ENCODE data around the gene PATJ. TPM values are rescaled to one million over a fixed set of nuclear protein-coding genes. Genes with fewer than 3 reads are reported as not detected.
A peak's percentile ranks its signal among the peaks of the same experiment; 100 is the strongest.

The PATJ gene
- total and polyA plus RNA-seq, 9 donors: 2.8 to 5.1 (median 3.5) TPM

DNA sequence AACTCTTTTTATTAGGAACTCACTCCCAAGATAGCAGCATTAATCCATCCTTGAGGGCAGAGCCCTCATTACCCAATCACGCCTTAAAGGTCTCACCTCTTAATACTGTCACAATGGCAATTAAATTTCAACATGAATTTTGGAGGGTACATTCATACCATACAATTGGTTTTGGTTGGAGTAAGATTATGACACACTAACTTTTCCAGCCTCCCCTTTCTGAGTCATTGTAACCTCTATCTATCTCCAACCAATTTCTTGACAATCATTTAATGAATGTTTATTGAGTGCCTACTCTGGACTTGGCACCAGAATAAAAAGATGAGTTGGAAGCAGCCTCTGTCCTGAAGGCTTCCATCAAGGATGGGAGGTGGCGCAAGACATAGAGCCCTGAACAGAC lies 358.2 kb downstream of the PATJ start:
- Histone ChIP-seq H3K27me3 (ENCODE audit: control insufficient read depth, insufficient read depth, low read length) (no peaks in the 10 kb centered on the region), H3K9me3 (replicated peaks; ENCODE audit: control insufficient read depth, low read depth, low read length) (peaks cover 7% of the 10 kb centered on the region), H3K27ac (ENCODE audit: low read length) (no peak overlapping the region), H3K36me3 (ENCODE audit: control insufficient read depth, insufficient read depth, low read length) (no peaks in the 10 kb centered on the region), H3K4me3 (ENCODE audit: low read length) (no peak overlapping the region), H3K4me1 (ENCODE audit: control insufficient read depth, insufficient read depth, low read length) (no peaks in the 10 kb centered on the region)
- DNase-seq: no peak
- WGBS (ENCODE audit: insufficient coverage): 80% methylated on average over 1 of the region's 2 CpGs

DNA sequence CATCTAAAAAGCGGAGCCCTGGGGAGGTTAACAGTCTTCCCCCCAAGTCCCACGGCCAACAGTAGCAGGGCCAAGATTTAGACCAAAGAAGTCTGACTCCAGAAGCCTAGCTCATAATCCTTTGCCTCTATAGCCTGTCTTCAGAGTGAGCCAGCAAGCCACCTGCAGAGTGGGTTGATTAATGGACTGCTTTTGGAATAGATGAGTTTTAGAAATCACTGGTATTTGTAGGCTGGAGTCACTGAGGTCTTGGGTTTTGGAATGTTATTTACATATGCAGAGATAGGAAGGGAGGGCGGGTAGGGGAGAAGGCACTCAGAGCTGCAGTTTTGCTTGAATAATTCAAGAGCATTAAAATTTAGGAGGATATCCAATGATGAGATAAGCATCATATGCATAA lies 361.6 kb downstream of the PATJ start:
- Histone ChIP-seq H3K4me1 (ENCODE audit: control insufficient read depth, insufficient read depth, low read length) (no peaks in the 10 kb centered on the region), H3K27ac (ENCODE audit: low read length) (no peak overlapping the region), H3K9me3 (replicated peaks; ENCODE audit: control insufficient read depth, low read depth, low read length) (peaks cover 3% of the 10 kb centered on the region), H3K4me3 (ENCODE audit: low read length) (no peak overlapping the region), H3K27me3 (ENCODE audit: control insufficient read depth, insufficient read depth, low read length) (no peaks in the 10 kb centered on the region), H3K36me3 (ENCODE audit: control insufficient read depth, insufficient read depth, low read length) (no peaks in the 10 kb centered on the region)
- WGBS (ENCODE audit: insufficient coverage): no CpG with 5 or more reads among the region's 3 CpGs
- no peak for DNase-seq

DNA sequence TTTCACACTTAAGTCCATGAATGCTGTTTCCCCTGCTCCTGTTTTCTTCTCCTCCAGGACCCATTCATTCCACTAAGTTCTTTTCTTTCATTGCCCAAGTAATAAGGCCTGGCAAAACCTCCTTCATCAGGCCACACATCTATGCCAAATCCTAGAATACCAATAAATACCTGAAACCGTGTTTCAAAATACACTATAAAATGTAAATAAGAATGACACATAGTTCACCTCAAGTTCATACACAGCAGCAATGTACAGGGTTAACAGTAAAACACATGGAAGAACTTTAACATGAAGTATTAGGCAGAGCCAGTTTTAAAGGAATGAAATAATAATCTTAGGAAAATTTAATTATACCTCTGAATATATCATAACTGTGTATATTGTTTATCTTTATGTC lies 365.6 kb downstream of the PATJ start:
- no peaks in the 10 kb centered on the region for H3K9me3 ChIP-seq (replicated peaks; ENCODE audit: control insufficient read depth, low read depth, low read length)
- no CpG with 5 or more reads among the region's 1 CpG for WGBS (ENCODE audit: insufficient coverage)
- H3K27me3 ChIP-seq (ENCODE audit: control insufficient read depth, insufficient read depth, low read length): no peaks in the 10 kb centered on the region
- no peak overlapping the region for H3K27ac ChIP-seq (ENCODE audit: low read length)
- no peak overlapping the region for H3K4me3 ChIP-seq (ENCODE audit: low read length)
- DNase-seq: no peak
- no peaks in the 10 kb centered on the region for H3K4me1 ChIP-seq (ENCODE audit: control insufficient read depth, insufficient read depth, low read length)
- no peaks in the 10 kb centered on the region for H3K36me3 ChIP-seq (ENCODE audit: control insufficient read depth, insufficient read depth, low read length)

DNA sequence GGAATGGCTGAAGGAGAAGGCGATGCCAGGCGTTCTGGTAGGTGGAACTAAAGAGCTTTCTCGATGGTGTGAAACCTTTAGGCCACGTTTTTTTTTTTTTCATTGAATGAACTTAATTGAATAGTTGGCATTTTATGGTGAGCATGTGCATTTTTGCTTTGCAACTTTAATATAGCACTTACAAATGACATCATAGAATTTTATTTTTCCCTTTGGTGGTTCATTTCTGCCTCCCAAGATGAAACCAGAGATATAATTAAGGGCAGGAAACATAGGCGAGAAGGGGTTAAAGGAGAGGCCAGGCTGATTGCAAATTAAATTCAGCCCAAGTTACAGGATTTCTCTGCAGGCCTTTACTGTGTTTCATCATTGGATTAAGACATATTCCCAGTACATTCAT lies 366.8 kb downstream of the PATJ start:
- Histone ChIP-seq H3K27me3 (ENCODE audit: control insufficient read depth, insufficient read depth, low read length) (no peaks in the 10 kb centered on the region), H3K9me3 (replicated peaks; ENCODE audit: control insufficient read depth, low read depth, low read length) (no peaks in the 10 kb centered on the region), H3K4me1 (ENCODE audit: control insufficient read depth, insufficient read depth, low read length) (no peaks in the 10 kb centered on the region), H3K36me3 (ENCODE audit: control insufficient read depth, insufficient read depth, low read length) (no peaks in the 10 kb centered on the region), H3K4me3 (ENCODE audit: low read length) (no peak overlapping the region), H3K27ac (ENCODE audit: low read length) (no peak overlapping the region)
- 67% methylated on average over 2 of the region's 5 CpGs for WGBS (ENCODE audit: insufficient coverage)
- DNase-seq: no peak

DNA sequence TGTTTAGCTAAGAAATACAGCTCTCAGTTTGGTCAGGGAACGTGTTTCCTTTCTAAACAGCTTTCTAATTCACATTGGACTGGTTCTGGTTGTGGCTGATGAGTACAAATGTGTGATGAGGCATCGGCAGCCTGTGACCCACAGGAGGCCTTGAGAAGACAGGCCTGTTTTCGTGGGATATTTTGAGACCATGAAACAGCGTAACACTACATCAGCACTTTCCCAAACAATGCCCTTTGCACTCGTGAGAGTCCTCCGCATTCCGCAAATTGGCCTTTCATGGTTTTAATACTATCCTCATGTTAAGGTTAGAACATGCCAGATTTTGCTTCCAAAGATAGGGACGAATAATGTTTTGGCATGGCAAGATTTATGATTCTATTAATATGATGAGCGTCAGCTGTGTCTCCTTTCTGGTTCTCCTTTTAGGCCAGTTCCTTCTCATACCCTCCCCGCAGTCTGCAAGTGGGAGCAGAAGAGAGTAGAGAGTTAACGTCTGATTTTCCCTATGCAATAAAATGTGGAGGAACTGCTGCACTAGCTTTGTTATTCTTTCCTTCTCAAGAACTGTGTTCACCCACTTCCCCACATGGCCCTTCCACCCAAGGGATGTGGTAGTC lies 368.0 kb downstream of the PATJ start:
- H3K4me1 ChIP-seq (ENCODE audit: control insufficient read depth, insufficient read depth, low read length): no peaks in the 10 kb centered on the region
- H3K27ac ChIP-seq (ENCODE audit: low read length): no peak overlapping the region
- DNase-seq: no peak
- H3K36me3 ChIP-seq (ENCODE audit: control insufficient read depth, insufficient read depth, low read length): no peaks in the 10 kb centered on the region
- no peak overlapping the region for H3K4me3 ChIP-seq (ENCODE audit: low read length)
- no CpG with 5 or more reads among the region's 11 CpGs for WGBS (ENCODE audit: insufficient coverage)
- no peaks in the 10 kb centered on the region for H3K27me3 ChIP-seq (ENCODE audit: control insufficient read depth, insufficient read depth, low read length)
- H3K9me3 ChIP-seq (replicated peaks; ENCODE audit: control insufficient read depth, low read depth, low read length): no peaks in the 10 kb centered on the region

DNA sequence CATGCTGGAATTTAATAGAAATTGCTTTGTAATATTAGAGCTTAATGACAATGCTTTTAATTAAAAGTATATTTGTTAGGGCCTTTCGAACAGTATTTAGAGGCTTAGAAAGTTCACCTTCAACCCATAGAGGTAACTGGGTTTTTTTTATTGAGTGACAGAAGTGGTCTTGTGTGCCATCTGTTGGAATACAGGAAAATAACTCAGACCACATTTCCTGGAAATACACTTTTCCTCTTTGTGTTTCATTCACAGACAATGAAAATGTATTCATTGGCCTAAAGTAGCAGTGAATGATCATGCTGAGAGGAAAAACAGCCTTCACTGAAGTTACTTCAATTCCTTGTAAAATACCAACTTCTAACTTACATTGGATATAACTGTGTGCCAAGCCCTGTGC lies 368.8 kb downstream of the PATJ start:
- WGBS (ENCODE audit: insufficient coverage): no CpG with 5 or more reads among the region's 1 CpG
- no peak overlapping the region for H3K4me3 ChIP-seq (ENCODE audit: low read length)
- H3K4me1 ChIP-seq (ENCODE audit: control insufficient read depth, insufficient read depth, low read length): no peaks in the 10 kb centered on the region
- DNase-seq: peak; percentile 26
- H3K36me3 ChIP-seq (ENCODE audit: control insufficient read depth, insufficient read depth, low read length): no peaks in the 10 kb centered on the region
- no peaks in the 10 kb centered on the region for H3K9me3 ChIP-seq (replicated peaks; ENCODE audit: control insufficient read depth, low read depth, low read length)
- no peaks in the 10 kb centered on the region for H3K27me3 ChIP-seq (ENCODE audit: control insufficient read depth, insufficient read depth, low read length)
- H3K27ac ChIP-seq (ENCODE audit: low read length): no peak overlapping the region

DNA sequence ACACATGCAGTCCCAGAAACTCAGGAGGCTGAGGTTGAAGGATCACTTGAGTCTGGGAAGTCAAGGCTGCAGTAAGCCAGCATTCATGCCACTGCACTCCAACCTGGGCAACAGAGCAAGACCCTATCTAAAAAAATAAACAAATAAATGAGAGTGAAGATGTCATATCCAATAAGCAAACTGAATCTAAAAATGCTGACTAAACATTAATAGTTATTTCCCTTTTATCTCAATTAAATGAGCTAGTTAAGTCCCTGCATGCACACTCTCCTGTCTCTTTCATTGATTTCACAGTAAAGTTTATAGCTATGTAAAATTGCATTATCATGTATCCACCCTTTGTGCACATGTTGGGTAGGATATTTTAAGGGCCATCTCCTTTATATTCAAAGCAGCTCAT lies 371.2 kb downstream of the PATJ start:
- Histone ChIP-seq H3K9me3 (replicated peaks; ENCODE audit: control insufficient read depth, low read depth, low read length) (no peaks in the 10 kb centered on the region), H3K27me3 (ENCODE audit: control insufficient read depth, insufficient read depth, low read length) (no peaks in the 10 kb centered on the region), H3K27ac (ENCODE audit: low read length) (no peak overlapping the region), H3K36me3 (ENCODE audit: control insufficient read depth, insufficient read depth, low read length) (no peaks in the 10 kb centered on the region), H3K4me1 (ENCODE audit: control insufficient read depth, insufficient read depth, low read length) (no peaks in the 10 kb centered on the region), H3K4me3 (ENCODE audit: low read length) (no peak overlapping the region)
- DNase-seq: no peak

DNA sequence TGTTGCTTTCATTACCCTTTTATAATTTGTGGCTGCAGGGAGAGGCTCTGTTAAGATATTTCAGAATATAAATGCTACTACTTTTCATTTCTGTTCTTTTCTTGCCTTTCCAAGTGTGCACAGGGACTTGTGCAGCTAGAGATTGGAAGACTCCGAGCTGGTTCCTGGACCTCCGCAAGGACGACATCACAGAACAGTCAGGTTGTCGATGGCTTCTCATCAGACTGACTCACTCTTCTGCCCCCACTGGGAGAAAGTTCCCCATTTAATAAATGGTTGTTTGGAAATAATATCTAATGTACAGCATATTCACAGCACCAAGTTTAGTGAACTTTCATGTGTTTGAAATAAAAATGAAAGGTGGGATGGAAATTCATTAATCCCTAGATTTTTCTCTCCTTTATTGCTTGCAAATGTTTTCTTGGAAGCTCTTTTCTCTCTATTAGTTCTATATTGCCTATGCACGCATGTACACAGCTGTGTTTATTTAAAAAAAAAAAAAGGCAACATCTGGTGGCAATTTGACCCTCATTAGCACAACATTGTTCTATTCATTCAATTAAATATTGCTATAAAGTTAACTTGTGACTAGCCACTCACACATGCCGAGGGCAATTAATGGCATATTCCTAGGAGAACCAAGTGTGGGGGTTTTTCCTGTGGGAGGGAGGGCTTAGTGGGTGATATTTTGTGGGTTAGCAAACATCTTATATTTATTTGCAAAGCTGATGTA lies 374.9 kb downstream of the PATJ start:
- no peaks in the 10 kb centered on the region for H3K9me3 ChIP-seq (replicated peaks; ENCODE audit: control insufficient read depth, low read depth, low read length)
- no peaks in the 10 kb centered on the region for H3K36me3 ChIP-seq (ENCODE audit: control insufficient read depth, insufficient read depth, low read length)
- H3K27me3 ChIP-seq (ENCODE audit: control insufficient read depth, insufficient read depth, low read length): no peaks in the 10 kb centered on the region
- DNase-seq: peak; percentile 56
- H3K4me3 ChIP-seq (ENCODE audit: low read length): no peak overlapping the region
- peak overlapping the region; percentile 3 for H3K27ac ChIP-seq (ENCODE audit: low read length)
- WGBS (ENCODE audit: insufficient coverage): 80% methylated on average over 1 of the region's 6 CpGs
- H3K4me1 ChIP-seq (ENCODE audit: control insufficient read depth, insufficient read depth, low read length): no peaks in the 10 kb centered on the region

DNA sequence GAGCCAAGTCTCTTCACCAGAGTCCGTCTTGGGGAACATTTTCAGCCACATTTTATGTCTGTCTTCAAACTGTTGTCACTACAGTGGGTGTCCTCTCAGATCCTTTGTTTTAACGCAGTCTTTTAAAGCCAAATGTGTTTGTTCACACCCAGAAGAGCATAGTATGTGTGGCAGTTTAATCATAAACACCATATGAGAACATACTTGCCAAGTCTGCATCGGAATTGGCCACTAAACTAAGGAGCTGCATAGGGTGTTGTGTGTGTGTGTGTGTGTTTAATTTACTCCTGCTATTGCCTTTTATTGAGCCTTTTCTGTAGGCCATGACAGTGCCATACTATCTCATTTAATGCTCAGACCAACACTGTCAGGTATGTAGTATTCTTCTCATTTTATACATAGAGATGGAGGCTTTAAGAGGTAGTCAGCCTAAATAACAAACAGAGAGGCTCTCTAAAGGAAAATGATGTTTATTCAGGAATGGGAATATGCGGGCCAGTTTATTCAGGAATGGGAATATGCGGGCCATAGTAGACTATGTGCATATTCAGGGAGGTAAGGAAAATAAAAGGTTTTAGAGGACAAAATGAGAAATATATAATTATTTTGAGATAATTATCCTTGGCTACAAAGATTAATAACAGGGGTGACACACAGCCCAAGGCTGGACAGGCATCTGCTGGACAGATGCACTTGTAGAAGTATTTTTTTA lies 384.5 kb downstream of the PATJ start:
- WGBS (ENCODE audit: insufficient coverage): 100% methylated on average over 2 of the region's 5 CpGs
- Histone ChIP-seq H3K4me1 (ENCODE audit: control insufficient read depth, insufficient read depth, low read length) (no peaks in the 10 kb centered on the region), H3K4me3 (ENCODE audit: low read length) (no peak overlapping the region), H3K9me3 (replicated peaks; ENCODE audit: control insufficient read depth, low read depth, low read length) (no peaks in the 10 kb centered on the region), H3K27me3 (ENCODE audit: control insufficient read depth, insufficient read depth, low read length) (no peaks in the 10 kb centered on the region), H3K36me3 (ENCODE audit: control insufficient read depth, insufficient read depth, low read length) (no peaks in the 10 kb centered on the region), H3K27ac (ENCODE audit: low read length) (no peak overlapping the region)
- DNase-seq: no peak

DNA sequence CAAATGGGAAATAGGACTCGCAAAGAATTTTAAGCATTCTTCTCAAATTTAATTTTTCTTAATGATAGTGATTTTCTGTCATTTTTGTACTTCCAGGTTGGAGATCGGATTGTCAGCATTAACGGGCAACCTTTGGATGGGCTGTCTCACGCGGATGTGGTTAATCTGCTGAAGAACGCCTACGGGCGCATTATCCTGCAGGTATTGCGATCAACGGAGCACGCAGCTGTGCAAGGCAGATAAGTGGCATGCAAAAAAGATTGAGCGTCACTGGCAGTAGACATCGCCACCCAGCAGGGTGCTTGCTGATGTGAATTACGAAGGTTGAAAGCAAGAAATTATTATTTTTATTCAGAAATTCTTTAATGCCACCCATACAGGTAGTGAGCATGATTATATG lies 386.5 kb downstream of the PATJ start:
- H3K36me3 ChIP-seq (ENCODE audit: control insufficient read depth, insufficient read depth, low read length): no peaks in the 10 kb centered on the region
- no peak overlapping the region for H3K27ac ChIP-seq (ENCODE audit: low read length)
- 91% methylated on average over 10 of the region's 14 CpGs for WGBS (ENCODE audit: insufficient coverage)
- DNase-seq: no peak
- H3K9me3 ChIP-seq (replicated peaks; ENCODE audit: control insufficient read depth, low read depth, low read length): no peaks in the 10 kb centered on the region
- H3K4me3 ChIP-seq (ENCODE audit: low read length): no peak overlapping the region
- no peaks in the 10 kb centered on the region for H3K27me3 ChIP-seq (ENCODE audit: control insufficient read depth, insufficient read depth, low read length)
- no peaks in the 10 kb centered on the region for H3K4me1 ChIP-seq (ENCODE audit: control insufficient read depth, insufficient read depth, low read length)
